Fibroblast of villous mesenchyme (primary cell): Measurements from ENCODE around the gene MOGAT1. TPM values are rescaled to one million over a fixed set of nuclear protein-coding genes. Genes with fewer than 3 reads are reported as not detected.
A peak's percentile ranks its signal among the peaks of the same experiment; 100 is the strongest.

Source experiments
- DNase-seq: peaks from one replicate; pipeline ENCODE4 v3.0.0-alpha.2; 2010; ENCODE audit warnings: low read depth
- H3K4me3 ChIP-seq: 2 replicates; pipeline ENCODE4 v1.5.1; 2011; ENCODE audit warnings: low read depth, mild to moderate bottlenecking, low read length
- total RNA-seq: library from RNA; depleted of rRNA; stranded (reverse); fragments of >200 nt; gene quantifications from 2 replicates; pipeline ENCODE4 v1.2.3, GENCODE V29; 2012
- TF ChIP-seq, protein P1 (sequence below): IDR thresholded peaks from 2 replicates; pipeline ENCODE4 v1.5.1; 2012; ENCODE audit warnings: low read depth, mild to moderate bottlenecking, low read length; ENCODE audit not compliant: insufficient read depth

Gene MOGAT1
- total RNA-seq, 1 donor, result not detected

DNA sequence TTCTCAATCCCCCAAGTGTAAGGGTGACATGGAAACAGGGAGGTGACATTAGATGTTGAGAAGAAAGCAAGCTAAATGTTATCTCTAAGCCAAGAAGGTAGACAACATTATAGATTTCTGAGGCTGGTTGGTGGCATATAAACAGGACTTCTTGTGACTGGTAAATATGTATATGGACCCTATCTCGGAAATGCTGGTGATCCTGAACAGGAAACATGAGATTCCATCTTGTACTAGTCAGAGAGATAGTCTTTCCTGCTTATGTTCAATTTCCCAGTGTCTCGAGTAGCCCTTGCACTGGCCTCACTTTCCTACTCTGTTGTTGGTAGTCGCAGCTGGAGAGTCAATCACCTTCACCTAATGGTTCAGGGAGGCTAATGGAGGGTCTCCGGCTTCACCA is 26.8 kb downstream of the MOGAT1 start:
- no peak overlapping the region for H3K4me3 ChIP-seq
- DNase-seq, result no peak
- TF ChIP-seq, protein P1, sequence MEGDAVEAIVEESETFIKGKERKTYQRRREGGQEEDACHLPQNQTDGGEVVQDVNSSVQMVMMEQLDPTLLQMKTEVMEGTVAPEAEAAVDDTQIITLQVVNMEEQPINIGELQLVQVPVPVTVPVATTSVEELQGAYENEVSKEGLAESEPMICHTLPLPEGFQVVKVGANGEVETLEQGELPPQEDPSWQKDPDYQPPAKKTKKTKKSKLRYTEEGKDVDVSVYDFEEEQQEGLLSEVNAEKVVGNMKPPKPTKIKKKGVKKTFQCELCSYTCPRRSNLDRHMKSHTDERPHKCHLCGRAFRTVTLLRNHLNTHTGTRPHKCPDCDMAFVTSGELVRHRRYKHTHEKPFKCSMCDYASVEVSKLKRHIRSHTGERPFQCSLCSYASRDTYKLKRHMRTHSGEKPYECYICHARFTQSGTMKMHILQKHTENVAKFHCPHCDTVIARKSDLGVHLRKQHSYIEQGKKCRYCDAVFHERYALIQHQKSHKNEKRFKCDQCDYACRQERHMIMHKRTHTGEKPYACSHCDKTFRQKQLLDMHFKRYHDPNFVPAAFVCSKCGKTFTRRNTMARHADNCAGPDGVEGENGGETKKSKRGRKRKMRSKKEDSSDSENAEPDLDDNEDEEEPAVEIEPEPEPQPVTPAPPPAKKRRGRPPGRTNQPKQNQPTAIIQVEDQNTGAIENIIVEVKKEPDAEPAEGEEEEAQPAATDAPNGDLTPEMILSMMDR, result no peak

DNA sequence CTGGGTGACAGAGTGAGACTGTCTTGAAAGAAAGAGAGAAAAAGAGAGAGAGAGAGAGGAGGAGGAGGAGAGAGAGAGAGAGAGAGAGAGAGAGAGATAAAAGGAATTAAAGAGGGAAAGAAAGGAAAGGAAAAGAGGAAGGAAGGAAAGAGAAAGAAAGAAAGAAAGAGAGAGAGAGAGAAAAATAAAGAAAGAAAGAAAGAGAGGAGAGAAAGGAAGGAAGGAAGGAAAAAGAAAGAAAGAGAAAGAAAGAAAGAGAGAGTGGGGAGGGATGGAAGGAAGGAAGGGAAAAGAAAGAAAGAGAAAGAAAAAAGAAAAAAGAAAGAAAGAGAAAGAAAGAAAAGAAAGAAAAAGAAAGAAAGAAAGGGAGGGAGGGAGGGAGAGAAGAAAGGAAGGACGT is 29.8 kb downstream of the MOGAT1 start:
- no peak overlapping the region for H3K4me3 ChIP-seq
- TF ChIP-seq, protein P1, result no peak
- no peak for DNase-seq

DNA sequence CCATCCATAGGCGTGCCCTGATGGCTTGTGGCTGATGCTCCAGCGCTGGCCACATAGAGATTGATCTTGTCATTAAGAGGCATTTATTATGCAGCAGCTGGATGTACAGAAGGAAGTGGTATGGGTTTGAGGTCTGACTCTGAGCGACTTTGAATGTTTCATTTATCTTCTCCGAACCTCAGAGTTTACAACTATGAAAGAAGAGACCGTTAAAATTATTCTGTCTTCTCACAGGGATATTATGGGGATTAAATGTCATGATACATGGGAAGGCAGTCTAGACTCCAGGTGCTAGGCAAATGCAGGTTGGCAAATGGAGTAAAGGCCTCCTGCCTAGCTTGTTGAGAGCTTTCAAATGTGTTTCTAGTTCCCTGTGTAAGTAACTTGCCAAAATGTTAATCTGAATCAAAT is 30.3 kb downstream of the MOGAT1 start:
- TF ChIP-seq, protein P1, result no peak
- DNase-seq, result peak; percentile 70
- H3K4me3 ChIP-seq, result no peak overlapping the region

DNA sequence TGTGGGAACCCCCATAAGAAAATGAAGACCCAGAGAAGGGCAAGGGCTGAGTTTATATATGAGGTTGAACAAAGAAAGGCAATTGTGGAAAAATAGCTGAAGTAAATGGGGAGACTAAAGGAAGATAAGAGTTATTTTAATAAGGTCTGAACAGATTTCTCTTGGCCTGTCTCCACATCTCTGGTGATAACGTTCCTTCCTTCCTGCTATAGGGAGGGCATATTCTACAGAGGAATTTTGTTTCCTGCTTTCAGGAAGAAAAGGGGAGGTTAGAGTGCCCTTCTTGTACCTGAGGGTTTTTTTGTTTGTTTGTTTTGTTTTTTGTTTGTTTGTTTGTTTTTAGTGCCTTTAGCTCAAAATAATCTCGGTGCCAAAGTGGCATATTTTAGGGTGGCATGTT is 31.6 kb downstream of the MOGAT1 start:
- no peak for DNase-seq
- H3K4me3 ChIP-seq, result no peak overlapping the region
- TF ChIP-seq, protein P1, result no peak

DNA sequence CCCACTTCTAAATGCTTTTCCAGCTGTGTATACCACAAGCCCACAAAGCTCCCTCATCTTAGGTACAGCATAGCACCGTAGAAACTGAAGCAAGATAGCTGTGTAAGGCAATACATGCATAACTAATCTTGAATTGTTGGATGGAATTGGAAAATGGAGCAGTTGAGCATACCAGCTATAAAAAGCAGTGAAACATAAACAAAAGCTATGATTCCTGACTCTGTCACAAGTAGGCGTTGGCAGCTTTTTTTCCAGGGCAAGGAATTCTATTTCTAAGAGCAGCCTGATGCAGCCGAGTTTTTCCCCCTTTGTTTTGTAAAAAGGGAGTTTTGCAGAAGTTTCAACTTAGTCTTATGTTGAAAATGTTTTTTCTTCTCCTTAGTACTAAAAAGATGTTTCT is 32.4 kb downstream of the MOGAT1 start:
- TF ChIP-seq, protein P1, result no peak
- DNase-seq, result peak; percentile 70
- H3K4me3 ChIP-seq, result no peak overlapping the region

DNA sequence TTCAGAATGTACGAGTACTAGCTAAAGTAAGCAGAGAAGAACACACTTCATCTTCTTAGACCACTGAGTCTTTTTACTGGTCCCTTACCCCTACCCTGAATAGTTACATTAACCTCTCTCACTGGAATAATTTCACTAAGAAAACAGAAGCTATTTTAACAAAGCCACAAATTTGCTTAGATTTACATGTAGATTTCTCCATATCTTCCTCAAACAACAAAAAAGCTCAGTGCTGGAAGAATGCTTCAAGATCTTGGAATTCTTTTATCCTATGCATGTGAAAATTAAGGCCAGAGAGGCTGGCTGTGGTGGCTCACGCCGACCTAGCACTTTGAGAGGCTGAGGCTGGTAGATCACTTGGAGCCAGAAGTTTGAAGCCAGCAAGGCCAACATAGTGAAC is 35.2 kb downstream of the MOGAT1 start:
- TF ChIP-seq, protein P1, result no peak
- DNase-seq, result no peak
- H3K4me3 ChIP-seq, result no peak overlapping the region

GRCh38 chr2:222707102-222707688 is 35.7 kb downstream of the MOGAT1 start:
- DNase-seq, result no peak
- H3K4me3 ChIP-seq, result no peak overlapping the region
- TF ChIP-seq, protein P1, result no peak
